ENCODE results near the gene RPH3AL. TPM values are rescaled to one million over a fixed set of nuclear protein-coding genes. Genes with fewer than 3 reads are reported as not detected.
"Not testable (repeated sequence)": the region's sequence is repeated elsewhere in the genome, so short reads cannot be mapped to it uniquely, and the experiment has no call there.

RPH3AL gene
- total and polyA plus RNA-seq, 2 donors: 2.6 to 3.2 TPM

DNA sequence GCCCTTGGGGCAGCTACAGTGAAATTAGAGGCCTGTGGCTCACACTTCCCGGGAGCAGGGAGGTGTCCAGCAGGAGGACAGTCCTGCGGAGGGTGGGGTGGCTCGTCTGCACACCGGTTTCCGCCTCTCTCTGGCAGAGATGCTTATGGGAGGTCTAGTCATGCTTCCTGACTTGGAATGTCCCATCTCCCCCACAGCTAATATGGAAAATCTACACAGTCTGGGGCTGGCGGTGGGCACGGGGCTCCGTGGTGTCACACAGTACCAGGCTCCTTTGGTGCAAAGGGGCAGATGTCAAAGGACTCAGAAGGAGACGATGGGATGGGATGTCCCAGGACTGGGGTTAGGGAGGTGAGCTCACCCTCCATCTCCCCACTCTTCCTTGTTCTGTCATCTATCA, 127.1 kb downstream of the RPH3AL start:
- Histone ChIP-seq H3K36me3 (ENCODE audit: control insufficient read depth in 2 of 2, insufficient read depth in 2 of 2, low read length in 1 of 2) (no peaks in the 10 kb centered on the region), H3K4me1 (ENCODE audit: control insufficient read depth in 2 of 2, insufficient read depth in 2 of 2, low read length in 2 of 2) (no peaks in the 10 kb centered on the region), H3K27me3 (ENCODE audit: control insufficient read depth in 2 of 2, insufficient read depth in 1 of 2, low read length in 1 of 2) (no peaks in the 10 kb centered on the region), H3K27ac (ENCODE audit: low read depth in 1 of 2, low read length in 1 of 2) (no peak overlapping the region), H3K9me3 (ENCODE audit: control insufficient read depth in 2 of 2, insufficient read depth in 1 of 2, low read length in 1 of 2) (no peaks in the 10 kb centered on the region), H3K4me3 (ENCODE audit: low read length in 2 of 2) (no peak overlapping the region)
- no peak for DNase-seq (ENCODE audit: low read depth in 6 of 9, low spot score in 9 of 9)
- 94% methylated on average over 9 of the region's 9 CpGs for WGBS

DNA sequence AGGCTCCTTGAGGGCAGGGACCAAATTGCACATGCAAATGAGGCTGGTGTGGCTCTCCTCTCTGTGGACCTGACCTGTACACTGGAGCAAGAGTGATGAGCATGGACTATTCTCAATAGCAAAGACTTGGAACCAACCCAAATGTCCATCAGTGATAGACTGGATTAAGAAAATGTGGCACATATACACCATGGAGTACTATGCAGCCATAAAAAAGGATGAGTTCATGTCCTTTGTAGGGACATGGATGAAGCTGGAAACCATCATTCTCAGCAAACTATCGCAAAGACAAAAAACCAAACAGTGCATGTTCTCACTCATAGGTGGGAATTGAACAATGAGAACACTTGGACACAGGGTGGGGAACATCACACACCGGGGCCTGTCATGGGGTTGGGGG, 128.0 kb downstream of the RPH3AL start:
- H3K4me3 ChIP-seq (ENCODE audit: low read length in 2 of 2); DNase-seq (ENCODE audit: low read depth in 6 of 9, low spot score in 9 of 9); H3K4me1 ChIP-seq (ENCODE audit: control insufficient read depth in 2 of 2, insufficient read depth in 2 of 2, low read length in 2 of 2); H3K27me3 ChIP-seq (ENCODE audit: control insufficient read depth in 2 of 2, insufficient read depth in 1 of 2, low read length in 1 of 2); H3K9me3 ChIP-seq (ENCODE audit: control insufficient read depth in 2 of 2, insufficient read depth in 1 of 2, low read length in 1 of 2); H3K36me3 ChIP-seq (ENCODE audit: control insufficient read depth in 2 of 2, insufficient read depth in 2 of 2, low read length in 1 of 2); H3K27ac ChIP-seq (ENCODE audit: low read depth in 1 of 2, low read length in 1 of 2): not testable (repeated sequence)
- WGBS: 94% methylated on average over 2 of the region's 2 CpGs

DNA sequence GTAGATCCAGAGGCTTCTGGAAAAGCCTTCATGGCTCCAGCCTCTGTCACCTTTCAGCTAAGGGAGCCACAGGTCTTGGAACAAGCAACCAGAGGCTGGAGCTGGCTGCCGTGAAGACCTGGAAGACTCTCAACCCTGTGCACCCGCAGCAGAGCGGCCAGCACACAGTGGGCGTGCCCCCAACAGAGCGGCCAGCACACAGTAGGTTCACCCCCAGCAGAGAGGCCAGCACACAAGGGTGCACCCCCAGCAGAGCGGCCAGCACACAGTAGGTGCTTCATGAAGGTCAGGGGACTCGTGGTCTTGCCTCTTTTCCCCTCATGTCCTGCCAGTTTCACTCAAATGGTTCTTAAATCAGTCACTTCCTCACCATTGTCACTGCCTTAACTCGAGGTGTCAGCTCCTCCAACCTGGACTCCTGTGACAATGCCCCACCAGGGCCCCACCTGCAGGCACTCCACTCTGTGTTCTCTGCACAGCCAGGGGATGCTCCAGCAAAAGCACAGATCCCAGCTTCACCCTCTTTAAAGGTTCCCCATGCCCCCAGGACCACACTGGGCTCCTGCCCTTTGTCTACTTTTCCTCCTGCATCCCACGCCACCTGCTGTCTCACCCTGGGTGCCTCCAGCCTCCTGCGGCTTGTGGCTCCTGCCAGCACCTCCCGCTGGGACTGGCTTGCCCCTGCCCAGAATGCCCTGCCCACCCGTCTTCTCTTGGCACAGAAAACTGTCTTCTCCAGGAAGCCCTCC, 128.7 kb downstream of the RPH3AL start:
- Histone ChIP-seq H3K4me1 (ENCODE audit: control insufficient read depth in 2 of 2, insufficient read depth in 2 of 2, low read length in 2 of 2) (no peaks in the 10 kb centered on the region), H3K27ac (ENCODE audit: low read depth in 1 of 2, low read length in 1 of 2) (no peak overlapping the region), H3K9me3 (ENCODE audit: control insufficient read depth in 2 of 2, insufficient read depth in 1 of 2, low read length in 1 of 2) (no peaks in the 10 kb centered on the region), H3K36me3 (ENCODE audit: control insufficient read depth in 2 of 2, insufficient read depth in 2 of 2, low read length in 1 of 2) (no peaks in the 10 kb centered on the region), H3K27me3 (ENCODE audit: control insufficient read depth in 2 of 2, insufficient read depth in 1 of 2, low read length in 1 of 2) (no peaks in the 10 kb centered on the region), H3K4me3 (ENCODE audit: low read length in 2 of 2) (no peak overlapping the region)
- no peak for DNase-seq (ENCODE audit: low read depth in 6 of 9, low spot score in 9 of 9)
- WGBS: 82% methylated on average over 12 of the region's 12 CpGs

GRCh38 chr17:222172-222571, 130.4 kb downstream of the RPH3AL start:
- Histone ChIP-seq H3K4me1 (ENCODE audit: control insufficient read depth in 2 of 2, insufficient read depth in 2 of 2, low read length in 2 of 2) (no peaks in the 10 kb centered on the region), H3K27me3 (ENCODE audit: control insufficient read depth in 2 of 2, insufficient read depth in 1 of 2, low read length in 1 of 2) (no peaks in the 10 kb centered on the region), H3K9me3 (ENCODE audit: control insufficient read depth in 2 of 2, insufficient read depth in 1 of 2, low read length in 1 of 2) (no peaks in the 10 kb centered on the region), H3K4me3 (ENCODE audit: low read length in 2 of 2) (no peak overlapping the region), H3K27ac (ENCODE audit: low read depth in 1 of 2, low read length in 1 of 2) (no peak overlapping the region), H3K36me3 (ENCODE audit: control insufficient read depth in 2 of 2, insufficient read depth in 2 of 2, low read length in 1 of 2) (no peaks in the 10 kb centered on the region)
- 88% methylated on average over 8 of the region's 8 CpGs for WGBS
- no peak for DNase-seq (ENCODE audit: low read depth in 6 of 9, low spot score in 9 of 9)

DNA sequence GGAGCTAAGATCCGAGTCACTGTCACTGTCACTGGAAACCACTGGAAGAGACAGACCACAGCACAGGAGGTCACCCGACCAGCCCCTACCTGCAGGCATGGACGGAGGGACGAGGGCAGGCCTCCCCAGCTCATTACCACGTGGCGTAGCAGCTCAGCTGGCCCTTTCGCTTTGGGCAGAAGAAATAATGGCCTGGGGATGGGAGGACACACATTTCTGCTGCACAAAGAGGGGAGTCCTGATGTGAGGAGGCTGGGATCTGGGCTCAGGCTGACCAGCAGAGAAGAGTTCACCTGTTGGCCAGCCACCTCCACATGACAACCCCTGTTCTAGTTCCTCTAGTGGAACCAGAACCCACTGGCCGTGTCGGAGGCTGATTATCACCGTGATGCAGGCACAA, 132.9 kb downstream of the RPH3AL start:
- no peaks in the 10 kb centered on the region for H3K9me3 ChIP-seq (ENCODE audit: control insufficient read depth in 2 of 2, insufficient read depth in 1 of 2, low read length in 1 of 2)
- H3K27ac ChIP-seq (ENCODE audit: low read depth in 1 of 2, low read length in 1 of 2): no peak overlapping the region
- no peak overlapping the region for H3K4me3 ChIP-seq (ENCODE audit: low read length in 2 of 2)
- no peak for DNase-seq (ENCODE audit: low read depth in 6 of 9, low spot score in 9 of 9)
- H3K4me1 ChIP-seq (ENCODE audit: control insufficient read depth in 2 of 2, insufficient read depth in 2 of 2, low read length in 2 of 2): no peaks in the 10 kb centered on the region
- no peaks in the 10 kb centered on the region for H3K36me3 ChIP-seq (ENCODE audit: control insufficient read depth in 2 of 2, insufficient read depth in 2 of 2, low read length in 1 of 2)
- no peaks in the 10 kb centered on the region for H3K27me3 ChIP-seq (ENCODE audit: control insufficient read depth in 2 of 2, insufficient read depth in 1 of 2, low read length in 1 of 2)
- WGBS: 97% methylated on average over 10 of the region's 10 CpGs

DNA sequence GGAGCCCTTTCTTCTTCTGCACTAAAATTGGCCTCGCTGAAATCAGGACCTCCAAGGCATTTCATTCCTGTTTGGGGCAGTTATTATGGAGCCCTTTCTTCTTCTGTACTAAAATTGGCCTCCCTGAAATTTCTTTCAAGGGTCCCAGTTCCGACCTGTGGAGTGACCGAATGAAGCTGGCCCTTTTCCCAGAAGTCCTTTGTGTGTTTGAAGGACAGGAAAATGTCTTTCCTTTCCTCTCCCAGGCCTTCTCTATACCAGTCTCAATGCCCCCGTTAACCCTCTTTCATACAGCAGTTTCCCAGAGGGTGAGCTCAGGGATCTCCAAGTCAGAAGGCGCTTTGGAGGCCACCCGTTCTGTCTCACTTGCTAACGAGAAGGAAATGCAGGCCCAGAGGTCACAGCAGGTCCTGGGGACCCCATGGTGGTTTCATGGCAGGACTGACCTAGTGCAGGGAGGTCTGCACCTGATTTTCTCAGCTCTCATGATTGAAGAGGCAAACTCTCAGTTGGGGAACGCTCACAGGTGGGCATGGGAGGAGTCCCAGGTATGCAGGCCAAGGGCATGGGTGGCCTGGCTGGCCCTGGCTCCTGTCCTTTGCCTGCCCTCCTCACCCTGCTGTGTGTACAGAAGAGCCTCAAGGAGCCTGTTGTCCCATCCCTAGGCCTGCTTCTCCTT, 134.0 kb downstream of the RPH3AL start:
- Histone ChIP-seq H3K4me1 (ENCODE audit: control insufficient read depth in 2 of 2, insufficient read depth in 2 of 2, low read length in 2 of 2) (no peaks in the 10 kb centered on the region), H3K27me3 (ENCODE audit: control insufficient read depth in 2 of 2, insufficient read depth in 1 of 2, low read length in 1 of 2) (no peaks in the 10 kb centered on the region), H3K4me3 (ENCODE audit: low read length in 2 of 2) (no peak overlapping the region), H3K36me3 (ENCODE audit: control insufficient read depth in 2 of 2, insufficient read depth in 2 of 2, low read length in 1 of 2) (no peaks in the 10 kb centered on the region), H3K27ac (ENCODE audit: low read depth in 1 of 2, low read length in 1 of 2) (no peak overlapping the region), H3K9me3 (ENCODE audit: control insufficient read depth in 2 of 2, insufficient read depth in 1 of 2, low read length in 1 of 2) (no peaks in the 10 kb centered on the region)
- DNase-seq (ENCODE audit: low read depth in 6 of 9, low spot score in 9 of 9): no peak
- 91% methylated on average over 8 of the region's 8 CpGs for WGBS

DNA sequence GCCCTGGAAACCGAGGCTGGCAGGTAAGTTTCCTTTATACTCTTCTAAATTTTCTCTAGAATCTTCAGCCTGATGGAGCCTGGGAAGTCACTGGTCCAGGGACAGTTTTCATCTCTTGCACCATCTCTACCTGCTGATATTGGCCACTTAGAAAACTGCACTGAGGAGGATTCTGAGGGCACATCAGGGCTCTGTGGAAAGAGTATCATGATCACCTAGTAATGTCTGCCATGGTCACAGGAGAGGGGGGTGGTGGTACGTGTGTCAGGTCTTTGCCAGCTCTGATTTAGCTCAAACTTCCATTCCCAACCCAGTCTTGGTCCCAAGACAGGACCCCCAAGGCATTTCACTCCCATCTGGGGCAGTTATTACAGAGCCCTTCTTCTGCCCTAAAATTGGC, 136.0 kb downstream of the RPH3AL start:
- no peak for DNase-seq (ENCODE audit: low read depth in 6 of 9, low spot score in 9 of 9)
- WGBS: 65% methylated on average over 2 of the region's 2 CpGs
- H3K27ac ChIP-seq (ENCODE audit: low read depth in 1 of 2, low read length in 1 of 2): no peak overlapping the region

DNA sequence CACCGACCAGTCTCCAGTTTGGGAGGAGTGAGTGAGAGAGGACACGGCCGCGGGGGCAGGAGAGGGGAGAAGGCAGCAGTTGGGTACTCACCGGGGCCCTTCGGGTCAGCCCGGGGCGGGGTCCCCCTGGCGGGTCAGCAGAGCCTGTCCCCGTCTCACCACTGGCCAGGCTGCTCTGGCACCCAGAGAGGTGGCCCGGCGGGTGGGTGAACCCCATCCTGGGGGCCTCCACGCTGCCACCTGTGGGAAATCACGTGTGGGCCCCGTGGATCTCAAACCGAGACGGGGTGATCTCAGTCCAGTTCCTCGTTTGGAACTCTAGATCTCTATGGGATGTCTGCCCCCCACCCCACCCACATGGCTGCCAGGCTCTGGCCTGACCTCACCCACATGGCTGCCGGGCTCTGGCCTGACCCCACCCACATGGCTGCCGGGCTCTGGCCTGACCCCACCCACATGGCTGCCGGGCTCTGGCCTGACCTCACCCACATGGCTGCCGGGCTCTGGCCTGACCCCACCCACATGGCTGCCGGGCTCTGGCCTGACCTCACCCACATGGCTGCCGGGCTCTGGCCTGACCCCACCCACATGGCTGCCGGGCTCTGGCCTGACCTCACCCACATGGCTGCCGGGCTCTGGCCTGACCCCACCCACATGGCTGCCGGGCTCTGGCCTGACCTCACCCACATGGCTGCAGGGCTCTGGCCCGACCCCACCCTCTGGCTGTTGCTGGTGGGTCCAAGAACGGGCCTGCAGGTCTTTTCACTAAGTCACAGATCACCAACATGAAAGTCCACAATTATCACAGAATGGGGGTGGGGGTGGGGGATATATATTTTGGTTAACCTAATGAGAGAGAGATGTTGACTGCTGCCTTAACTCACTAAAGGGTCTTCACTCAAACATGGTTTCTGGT, 136.8 kb downstream of the RPH3AL start:
- 82% methylated on average over 25 of the region's 29 CpGs for WGBS
- DNase-seq (ENCODE audit: low read depth in 6 of 9, low spot score in 9 of 9): not testable (repeated sequence)

More for the DNA sequence above, 136.0 kb downstream of the RPH3AL start:
- Histone ChIP-seq H3K4me1 (ENCODE audit: control insufficient read depth in 2 of 2, insufficient read depth in 2 of 2, low read length in 2 of 2) (no peaks in the 10 kb centered on the region), H3K4me3 (ENCODE audit: low read length in 2 of 2) (no peak overlapping the region), H3K36me3 (ENCODE audit: control insufficient read depth in 2 of 2, insufficient read depth in 2 of 2, low read length in 1 of 2) (no peaks in the 10 kb centered on the region), H3K27me3 (ENCODE audit: control insufficient read depth in 2 of 2, insufficient read depth in 1 of 2, low read length in 1 of 2) (no peaks in the 10 kb centered on the region), H3K9me3 (ENCODE audit: control insufficient read depth in 2 of 2, insufficient read depth in 1 of 2, low read length in 1 of 2) (no peaks in the 10 kb centered on the region)

DNA sequence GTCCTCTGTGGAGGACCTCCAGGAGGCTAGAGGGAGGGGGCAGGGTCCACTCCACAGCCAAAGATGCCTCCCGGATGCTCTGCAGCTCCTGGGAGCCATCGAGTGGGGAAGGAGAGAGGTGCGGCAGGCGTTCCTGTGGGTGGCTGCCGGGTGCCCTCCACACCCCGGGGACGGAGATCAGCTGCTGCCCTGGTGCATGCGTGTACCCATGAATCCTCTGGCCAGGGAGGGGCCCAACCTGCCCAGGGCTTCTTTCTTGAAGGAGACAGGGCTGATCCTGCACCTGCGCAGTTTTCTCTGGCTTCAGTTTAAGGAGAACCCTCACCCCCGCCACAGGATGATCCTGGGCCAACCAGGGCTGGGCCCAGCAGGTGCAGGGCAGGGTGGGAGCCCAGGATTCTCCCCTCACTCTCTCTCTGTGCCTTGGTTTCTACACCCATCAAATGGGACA, 137.7 kb downstream of the RPH3AL start:
- WGBS: 96% methylated on average over 10 of the region's 10 CpGs
- no peak for DNase-seq (ENCODE audit: low read depth in 6 of 9, low spot score in 9 of 9)
- no peaks in the 10 kb centered on the region for H3K4me1 ChIP-seq (ENCODE audit: control insufficient read depth in 2 of 2, insufficient read depth in 2 of 2, low read length in 2 of 2)
- no peaks in the 10 kb centered on the region for H3K27me3 ChIP-seq (ENCODE audit: control insufficient read depth in 2 of 2, insufficient read depth in 1 of 2, low read length in 1 of 2)
- no peak overlapping the region for H3K4me3 ChIP-seq (ENCODE audit: low read length in 2 of 2)
- no peaks in the 10 kb centered on the region for H3K36me3 ChIP-seq (ENCODE audit: control insufficient read depth in 2 of 2, insufficient read depth in 2 of 2, low read length in 1 of 2)
- no peaks in the 10 kb centered on the region for H3K9me3 ChIP-seq (ENCODE audit: control insufficient read depth in 2 of 2, insufficient read depth in 1 of 2, low read length in 1 of 2)
- H3K27ac ChIP-seq (ENCODE audit: low read depth in 1 of 2, low read length in 1 of 2): no peak overlapping the region

More for the DNA sequence above, 136.8 kb downstream of the RPH3AL start:
- H3K27me3 ChIP-seq (ENCODE audit: control insufficient read depth in 2 of 2, insufficient read depth in 1 of 2, low read length in 1 of 2); H3K9me3 ChIP-seq (ENCODE audit: control insufficient read depth in 2 of 2, insufficient read depth in 1 of 2, low read length in 1 of 2); H3K27ac ChIP-seq (ENCODE audit: low read depth in 1 of 2, low read length in 1 of 2); H3K4me1 ChIP-seq (ENCODE audit: control insufficient read depth in 2 of 2, insufficient read depth in 2 of 2, low read length in 2 of 2); H3K36me3 ChIP-seq (ENCODE audit: control insufficient read depth in 2 of 2, insufficient read depth in 2 of 2, low read length in 1 of 2); H3K4me3 ChIP-seq (ENCODE audit: low read length in 2 of 2): not testable (repeated sequence)
